Caco-2 (cell line): Measurements from ENCODE around the gene ZCWPW2. TPM values are rescaled to one million over a fixed set of nuclear protein-coding genes. Genes with fewer than 3 reads are reported as not detected.

Experiments
- BruUV-seq: library from RNA; stranded (reverse); fragments of 400-500 nt; replicated peaks from 2 replicates; lab custom pipeline; 2021; lab: Mats Ljungman, UMichigan
- CTCF ChIA-PET: fragments of 300-600 bp; sonication (Branson Sonifier 250); formaldehyde crosslinking; loops from one replicate; lab custom pipeline; 2022; ENCODE audit warnings: antibody characterized with exemption; lab: Charles Lee
- POLR2A ChIA-PET: fragments of 300-600 bp; sonication (Branson Sonifier 250); formaldehyde crosslinking; loops from one replicate; lab custom pipeline; 2022; ENCODE audit warnings: antibody characterized with exemption; lab: Charles Lee
- DNase-seq, 2 experiments: peaks; one replicate each; pipeline versions ENCODE4 v3.0.0 to v3.0.0-alpha.2; 2020 to 2022
- H3K27me3 ChIP-seq: replicated peaks from 2 replicates; pipeline ENCODE4 v1.6.0; 2011; ENCODE audit warnings: low read length; ENCODE audit not compliant: control insufficient read depth, insufficient read depth
- H3K36me3 ChIP-seq: 2 replicates; pipeline ENCODE4 v1.5.1; 2011; ENCODE audit warnings: low read length; ENCODE audit not compliant: control insufficient read depth, insufficient read depth
- H3K4me1 ChIP-seq: fragments of 250-450 bp; sonication (Bioruptor Pico); 2 replicates; pipeline ENCODE4 v1.5.1; 2020; ENCODE audit warnings: mild to moderate bottlenecking
- H3K4me3 ChIP-seq: 2 replicates; pipeline ENCODE4 v1.5.1; 2011; ENCODE audit warnings: low read depth, mild to moderate bottlenecking, control low read depth, low read length
- H3K9me3 ChIP-seq: fragments of 250-450 bp; sonication (Bioruptor Pico); 2 replicates; pipeline ENCODE4 v1.5.1; 2020; ENCODE audit warnings: mild to moderate bottlenecking, moderate library complexity
- H3K27ac Mint-ChIP-seq: one replicate; pipeline ENCODE4 v1.8.0; 2022; ENCODE audit warnings: mixed read lengths; ENCODE audit not compliant: unreplicated experiment
- H3K27me3 Mint-ChIP-seq: one replicate; pipeline ENCODE4 v1.8.0; 2022; ENCODE audit warnings: mixed read lengths; ENCODE audit not compliant: insufficient read depth, unreplicated experiment
- H3K36me3 Mint-ChIP-seq: one replicate; pipeline ENCODE4 v1.8.0; 2022; ENCODE audit warnings: mild to moderate bottlenecking, mixed read lengths; ENCODE audit not compliant: insufficient read depth, unreplicated experiment
- H3K4me1 Mint-ChIP-seq: one replicate; pipeline ENCODE4 v1.8.0; 2022; ENCODE audit warnings: low read depth, mixed read lengths; ENCODE audit not compliant: unreplicated experiment
- H3K4me3 Mint-ChIP-seq: one replicate; pipeline ENCODE4 v1.8.0; 2022; ENCODE audit warnings: mild to moderate bottlenecking, moderate library complexity, mixed read lengths; ENCODE audit not compliant: unreplicated experiment
- H3K9me3 Mint-ChIP-seq: one replicate; pipeline ENCODE4 v1.8.0; 2022; ENCODE audit warnings: mixed read lengths; ENCODE audit not compliant: unreplicated experiment
- intact Hi-C: fragments of 100-400 bp; cut with micrococcal nuclease; formaldehyde crosslinking; loops from one replicate; pipeline ENCODE4 v1.10.0; 2022; ENCODE audit not compliant: unreplicated experiment
- total RNA-seq: library from RNA; stranded (reverse); gene quantifications from 2 replicates; pipeline ENCODE4 v1.2.3, GENCODE V29; 2022
- TF ChIP-seq, protein P1 (sequence below), 2 experiments: fragments of 200-600 bp in 1 of 2; IDR thresholded peaks; 1 replicate in 1 of 2; 2 replicates in 1 of 2; pipeline versions ENCODE4 v1.5.1 to v1.8.0; 2011 to 2022; ENCODE audit warnings: antibody characterized with exemption in 1 of 2, control low read depth in 1 of 2, inconsistent platforms in 1 of 2, low read depth in 1 of 2, low read length in 1 of 2, mild to moderate bottlenecking in 1 of 2, moderate library complexity in 1 of 2; ENCODE audit not compliant: insufficient read depth in 1 of 2, severe bottlenecking in 1 of 2, unreplicated experiment in 1 of 2

ZCWPW2 gene
- total RNA-seq, 1 experiment from 2014 or later, result 0.18 TPM

DNA sequence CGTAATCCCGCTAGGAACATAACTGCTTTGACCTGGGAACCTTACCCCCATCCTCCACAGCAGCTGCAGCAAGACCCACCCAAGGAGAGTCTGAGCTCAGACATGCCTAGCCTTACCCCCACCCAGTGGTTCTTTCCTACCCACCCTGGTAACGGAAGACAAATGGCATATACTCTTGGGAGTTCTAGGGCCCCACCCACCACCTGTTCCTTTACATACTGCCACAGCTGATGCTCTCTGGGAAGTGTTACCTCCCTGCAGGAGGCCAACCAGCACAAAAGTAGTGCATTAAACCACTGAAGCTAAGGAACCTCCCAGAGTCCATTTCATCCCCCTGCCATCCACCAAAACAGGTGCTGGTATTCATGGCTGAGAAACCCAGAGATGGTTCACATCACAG, 50.7 kb downstream of the ZCWPW2 start:
- Histone ChIP-seq H3K4me1 (no peaks in the 10 kb centered on the region), H3K27me3 (no peaks in the 10 kb centered on the region), H3K9me3 (no peaks in the 10 kb centered on the region), H3K36me3 (no peaks in the 10 kb centered on the region), H3K4me3 (no peak overlapping the region)
- DNase-seq, result no peak
- Mint-ChIP-seq H3K27ac (no peak overlapping the region), H3K4me3 (no peak overlapping the region), H3K4me1 (no peaks in the 10 kb centered on the region), H3K36me3 (no peaks in the 10 kb centered on the region), H3K27me3 (no peaks in the 10 kb centered on the region), H3K9me3 (peaks cover 27% of the 10 kb centered on the region)
- intact Hi-C loops, result no loop called here
- no TSS peak for BruUV-seq
- TF ChIP-seq, protein P1, sequence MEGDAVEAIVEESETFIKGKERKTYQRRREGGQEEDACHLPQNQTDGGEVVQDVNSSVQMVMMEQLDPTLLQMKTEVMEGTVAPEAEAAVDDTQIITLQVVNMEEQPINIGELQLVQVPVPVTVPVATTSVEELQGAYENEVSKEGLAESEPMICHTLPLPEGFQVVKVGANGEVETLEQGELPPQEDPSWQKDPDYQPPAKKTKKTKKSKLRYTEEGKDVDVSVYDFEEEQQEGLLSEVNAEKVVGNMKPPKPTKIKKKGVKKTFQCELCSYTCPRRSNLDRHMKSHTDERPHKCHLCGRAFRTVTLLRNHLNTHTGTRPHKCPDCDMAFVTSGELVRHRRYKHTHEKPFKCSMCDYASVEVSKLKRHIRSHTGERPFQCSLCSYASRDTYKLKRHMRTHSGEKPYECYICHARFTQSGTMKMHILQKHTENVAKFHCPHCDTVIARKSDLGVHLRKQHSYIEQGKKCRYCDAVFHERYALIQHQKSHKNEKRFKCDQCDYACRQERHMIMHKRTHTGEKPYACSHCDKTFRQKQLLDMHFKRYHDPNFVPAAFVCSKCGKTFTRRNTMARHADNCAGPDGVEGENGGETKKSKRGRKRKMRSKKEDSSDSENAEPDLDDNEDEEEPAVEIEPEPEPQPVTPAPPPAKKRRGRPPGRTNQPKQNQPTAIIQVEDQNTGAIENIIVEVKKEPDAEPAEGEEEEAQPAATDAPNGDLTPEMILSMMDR (IDR thresholded peaks at IDR 0.05; ENCODE audit: insufficient read depth in 1 of 2, low read depth in 1 of 2, low read length in 1 of 2, severe bottlenecking in 1 of 2, unreplicated experiment in 1 of 2), result no peak
- ChIA-PET CTCF (no interaction called here), POLR2A (no interaction called here)

DNA sequence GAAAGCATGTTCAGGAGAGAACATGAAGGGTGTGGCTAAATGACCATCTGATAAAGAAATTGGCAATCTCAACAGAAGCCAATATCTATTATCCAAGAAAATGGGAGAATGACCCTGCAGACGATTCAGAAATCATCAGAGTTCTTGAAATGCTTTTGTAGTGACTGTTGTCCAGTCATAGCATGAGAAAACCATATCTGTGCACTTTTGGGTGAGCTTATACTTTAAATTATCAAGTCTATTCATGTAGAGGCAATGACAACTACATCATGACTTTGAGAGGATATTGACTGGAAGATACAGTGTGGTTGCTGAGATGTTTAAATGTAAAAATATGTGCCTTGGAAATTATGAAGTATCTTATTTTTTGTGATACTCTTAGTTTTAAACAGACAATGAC, 57.7 kb downstream of the ZCWPW2 start:
- BruUV-seq, result no TSS peak

DNA sequence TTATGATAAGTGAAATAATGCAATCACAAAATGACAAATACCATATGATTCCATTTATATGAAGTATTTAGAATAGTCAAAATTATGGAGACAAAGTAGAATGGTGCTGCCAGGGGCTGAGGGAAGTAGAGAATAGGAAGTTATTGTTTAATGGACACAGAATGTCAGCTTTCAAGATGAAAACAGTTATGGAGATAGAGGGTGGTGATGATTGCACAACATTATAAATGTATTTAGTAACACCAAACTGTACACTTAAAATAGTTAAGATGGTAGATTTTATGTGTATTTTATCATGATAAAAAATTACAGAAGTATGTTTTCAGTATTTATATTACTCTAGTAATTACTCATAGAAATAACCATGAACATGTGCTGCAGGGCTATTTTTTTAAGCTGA, 100.9 kb downstream of the ZCWPW2 start:
- H3K27me3 ChIP-seq, result no peaks in the 10 kb centered on the region
- H3K4me1 Mint-ChIP-seq, result no peaks in the 10 kb centered on the region
- ChIA-PET CTCF (no interaction called here), POLR2A (no interaction called here)
- no peak for DNase-seq
- H3K4me1 ChIP-seq, result no peaks in the 10 kb centered on the region
- no peaks in the 10 kb centered on the region for H3K36me3 Mint-ChIP-seq
- peaks cover 2% of the 10 kb centered on the region for H3K9me3 Mint-ChIP-seq
- H3K4me3 Mint-ChIP-seq, result no peak overlapping the region
- TF ChIP-seq, protein P1 (IDR thresholded peaks at IDR 0.05; ENCODE audit: insufficient read depth in 1 of 2, low read depth in 1 of 2, low read length in 1 of 2, severe bottlenecking in 1 of 2, unreplicated experiment in 1 of 2), result no peak
- no peak overlapping the region for H3K27ac Mint-ChIP-seq
- no peaks in the 10 kb centered on the region for H3K27me3 Mint-ChIP-seq
- no TSS peak for BruUV-seq
- no peaks in the 10 kb centered on the region for H3K36me3 ChIP-seq
- H3K4me3 ChIP-seq, result no peak overlapping the region
- no peaks in the 10 kb centered on the region; the same call in 1 of the 2 replicates for H3K9me3 ChIP-seq
- intact Hi-C loops, result no loop called here

More for the DNA sequence above, 57.7 kb downstream of the ZCWPW2 start:
- TF ChIP-seq, protein P1 (IDR thresholded peaks at IDR 0.05; ENCODE audit: insufficient read depth in 1 of 2, low read depth in 1 of 2, low read length in 1 of 2, severe bottlenecking in 1 of 2, unreplicated experiment in 1 of 2), result no peak
- POLR2A ChIA-PET, result no interaction called here
- no peaks in the 10 kb centered on the region for H3K4me1 ChIP-seq
- CTCF ChIA-PET, result no interaction called here
- H3K4me1 Mint-ChIP-seq, result no peaks in the 10 kb centered on the region
- H3K27me3 ChIP-seq, result no peaks in the 10 kb centered on the region
- H3K9me3 ChIP-seq, result no peaks in the 10 kb centered on the region
- H3K4me3 Mint-ChIP-seq, result no peak overlapping the region
- no peak for DNase-seq
- H3K27me3 Mint-ChIP-seq, result no peaks in the 10 kb centered on the region
- H3K9me3 Mint-ChIP-seq, result peaks cover 10% of the 10 kb centered on the region
- H3K27ac Mint-ChIP-seq, result no peak overlapping the region
- no peak overlapping the region for H3K4me3 ChIP-seq
- intact Hi-C loops, result no loop called here
- no peaks in the 10 kb centered on the region for H3K36me3 ChIP-seq
- no peaks in the 10 kb centered on the region for H3K36me3 Mint-ChIP-seq
